ENCODE data around the gene MSRB1. TPM values are rescaled to one million over a fixed set of nuclear protein-coding genes. Genes with fewer than 3 reads are reported as not detected.

Gene MSRB1
- total and polyA plus RNA-seq, 3 experiments from 2014 or later = 20.2 to 20.4 (median 20.4) TPM

DNA sequence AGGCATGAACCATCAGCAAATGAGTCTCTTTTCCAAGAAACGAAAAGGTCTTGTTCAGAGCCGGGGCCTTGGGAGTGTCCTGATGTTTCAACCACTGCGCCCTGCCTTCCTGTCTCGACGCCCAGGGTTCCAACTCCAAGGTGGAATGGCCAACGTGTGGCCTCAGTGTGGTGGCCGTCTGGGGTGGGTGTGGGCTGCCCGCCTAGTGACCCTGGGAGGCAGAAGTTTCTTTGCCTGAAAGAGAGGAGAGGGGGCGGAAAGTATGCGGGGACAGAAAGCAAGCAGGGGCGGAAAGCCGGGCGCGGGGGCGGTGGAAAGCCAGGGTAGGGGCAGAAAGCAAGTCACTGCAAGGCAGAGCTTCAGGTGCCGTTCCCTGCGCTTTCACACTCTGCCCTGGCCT lies 4.1 kb downstream of the MSRB1 start:
- H3K9me3 Mint-ChIP-seq = no peaks in the 10 kb centered on the region
- H3K27ac Mint-ChIP-seq = peak overlapping the region in 1 of 8 donors; percentile 47
- no peaks in the 10 kb centered on the region for H3K9me3 ChIP-seq (ENCODE audit: low read length)
- peaks cover 9% of the 10 kb centered on the region for H3K36me3 ChIP-seq (ENCODE audit: insufficient read depth, low read length)
- peaks cover 5 to 24% (median 11%) of the 10 kb centered on the region in 3 donors for H3K4me1 Mint-ChIP-seq
- H3K27ac ChIP-seq (ENCODE audit: low read depth, low read length) = no peak overlapping the region
- H3K4me3 Mint-ChIP-seq = peak overlapping the region in 1 of 7 donors; percentile 73
- H3K27me3 ChIP-seq (ENCODE audit: insufficient read depth, low read length, poor library complexity, severe bottlenecking) = no peaks in the 10 kb centered on the region
- no peaks in the 10 kb centered on the region for H3K27me3 Mint-ChIP-seq
- CTCF ChIA-PET = interaction anchor here (1.2 kb wide), 1 partner anchor 10 kb away, joined by 3 read pairs; no protein-coding TSS in a partner anchor
- DNase-seq = no peak
- POLR2A ChIA-PET = no interaction called here
- peaks cover 16% of the 10 kb centered on the region for H3K4me1 ChIP-seq (ENCODE audit: insufficient read depth, low read length)
- H3K36me3 Mint-ChIP-seq = peaks cover 0 to 26% (median 1%) of the 10 kb centered on the region in 3 donors
- H3K4me3 ChIP-seq (ENCODE audit: low read length) = no peak overlapping the region

DNA sequence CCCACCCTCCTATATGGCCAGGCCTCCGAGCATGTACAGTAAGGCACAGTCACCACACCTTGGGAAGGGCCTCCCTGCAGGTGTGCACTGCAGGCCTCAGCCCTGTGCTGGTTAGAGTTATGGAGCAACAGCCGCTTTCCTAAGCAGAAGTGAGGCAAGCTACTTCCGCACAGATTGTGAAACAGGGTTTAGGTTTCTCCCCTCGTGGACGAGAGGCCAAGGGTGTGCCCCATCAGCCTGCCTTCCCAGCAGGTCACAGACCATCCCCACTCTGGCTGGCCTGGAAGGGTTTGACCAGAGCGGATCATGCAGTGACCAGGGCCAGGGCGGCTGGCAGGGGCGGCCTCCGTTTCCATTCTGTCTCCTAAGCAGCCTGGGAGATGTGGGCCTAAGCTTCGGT lies 4.7 kb downstream of the MSRB1 start:
- H3K27me3 Mint-ChIP-seq = no peaks in the 10 kb centered on the region
- H3K27ac Mint-ChIP-seq = no peak overlapping the region
- peaks cover 0 to 26% (median 1%) of the 10 kb centered on the region in 3 donors for H3K36me3 Mint-ChIP-seq
- H3K27me3 ChIP-seq (ENCODE audit: insufficient read depth, low read length, poor library complexity, severe bottlenecking) = no peaks in the 10 kb centered on the region
- H3K9me3 Mint-ChIP-seq = no peaks in the 10 kb centered on the region
- ChIA-PET CTCF (interaction anchor here (1.2 kb wide), 1 partner anchor 9 kb away, joined by 3 read pairs; no protein-coding TSS in a partner anchor), POLR2A (no interaction called here)
- H3K27ac ChIP-seq (ENCODE audit: low read depth, low read length) = no peak overlapping the region
- H3K9me3 ChIP-seq (ENCODE audit: low read length) = no peaks in the 10 kb centered on the region
- no peak for DNase-seq
- peaks cover 16% of the 10 kb centered on the region for H3K4me1 ChIP-seq (ENCODE audit: insufficient read depth, low read length)
- H3K4me1 Mint-ChIP-seq = peaks cover 3 to 20% (median 11%) of the 10 kb centered on the region in 3 donors
- peaks cover 9% of the 10 kb centered on the region for H3K36me3 ChIP-seq (ENCODE audit: insufficient read depth, low read length)
- no peak overlapping the region for H3K4me3 ChIP-seq (ENCODE audit: low read length)
- peak overlapping the region in 1 of 7 donors; percentile 54 for H3K4me3 Mint-ChIP-seq

DNA sequence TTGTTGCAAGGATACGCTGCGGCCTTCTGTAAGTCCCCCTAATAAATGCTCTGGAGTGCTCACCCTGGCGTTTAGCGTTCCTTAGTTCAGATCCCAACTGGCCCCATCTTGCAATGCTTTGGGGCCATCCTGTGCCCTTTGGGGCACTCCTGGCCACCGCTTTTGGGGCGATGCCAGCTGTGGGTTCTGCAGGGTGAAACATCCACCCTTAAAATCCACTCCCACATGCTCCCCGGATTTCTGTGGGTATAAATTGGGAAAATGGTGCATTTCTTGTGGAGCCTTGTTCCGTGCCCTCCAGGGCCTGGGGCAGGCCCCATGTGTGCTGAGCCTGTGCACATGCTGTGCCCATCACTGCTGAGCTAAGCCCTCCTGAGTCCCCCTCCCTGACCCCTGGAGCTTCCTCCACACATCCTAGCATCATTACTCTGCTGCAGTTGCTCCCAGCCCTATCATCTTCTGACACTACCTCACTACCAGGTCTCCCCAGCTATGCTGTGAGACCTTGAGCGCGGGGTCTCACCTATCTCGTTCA lies 6.0 kb downstream of the MSRB1 start:
- CTCF ChIA-PET = no interaction called here
- no peaks in the 10 kb centered on the region for H3K9me3 Mint-ChIP-seq
- H3K27ac Mint-ChIP-seq = no peak overlapping the region
- POLR2A ChIA-PET = no interaction called here
- H3K4me3 ChIP-seq (ENCODE audit: low read length) = no peak overlapping the region
- peaks cover 3 to 9% (median 7%) of the 10 kb centered on the region in 3 donors for H3K4me1 Mint-ChIP-seq
- H3K36me3 ChIP-seq (ENCODE audit: insufficient read depth, low read length) = peaks cover 9% of the 10 kb centered on the region
- no peaks in the 10 kb centered on the region for H3K27me3 Mint-ChIP-seq
- H3K4me3 Mint-ChIP-seq = no peak overlapping the region
- no peak overlapping the region for H3K27ac ChIP-seq (ENCODE audit: low read depth, low read length)
- peaks cover 8% of the 10 kb centered on the region for H3K4me1 ChIP-seq (ENCODE audit: insufficient read depth, low read length)
- no peaks in the 10 kb centered on the region for H3K27me3 ChIP-seq (ENCODE audit: insufficient read depth, low read length, poor library complexity, severe bottlenecking)
- no peak for DNase-seq
- no peaks in the 10 kb centered on the region for H3K9me3 ChIP-seq (ENCODE audit: low read length)
- H3K36me3 Mint-ChIP-seq = peaks cover 0 to 22% (median 1%) of the 10 kb centered on the region in 3 donors

DNA sequence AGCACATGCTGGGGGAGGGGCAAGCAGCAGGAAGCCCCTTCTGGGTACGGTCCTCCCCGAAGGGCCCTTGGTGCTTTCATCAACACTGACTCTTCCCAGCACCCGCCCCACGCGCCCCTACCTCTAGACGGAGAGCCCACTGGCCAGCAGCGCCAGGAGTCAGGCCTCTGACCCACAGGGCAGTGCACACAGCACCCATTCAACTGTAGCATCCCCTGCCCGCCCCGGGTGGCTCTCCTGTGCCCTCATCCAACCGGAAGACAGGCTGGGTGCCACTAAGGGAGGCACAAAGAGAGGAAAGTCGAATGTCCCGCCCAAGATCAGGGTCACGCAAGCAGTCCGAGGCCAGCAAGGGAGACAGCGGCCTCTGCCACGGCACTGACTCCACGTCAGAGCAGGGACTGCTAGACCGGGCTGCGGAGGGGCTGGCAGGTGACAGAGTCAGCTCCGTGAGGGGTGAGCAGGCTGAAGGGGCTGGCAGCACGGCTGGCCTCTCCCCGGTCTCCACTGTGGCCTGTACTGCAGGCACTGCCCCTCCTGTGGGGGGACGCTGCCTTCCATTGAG lies 9.8 kb downstream of the MSRB1 start:
- Histone ChIP-seq H3K27me3 (ENCODE audit: insufficient read depth, low read length, poor library complexity, severe bottlenecking) (no peaks in the 10 kb centered on the region), H3K4me3 (ENCODE audit: low read length) (no peak overlapping the region), H3K9me3 (ENCODE audit: low read length) (no peaks in the 10 kb centered on the region), H3K4me1 (ENCODE audit: insufficient read depth, low read length) (peaks cover 4% of the 10 kb centered on the region), H3K36me3 (ENCODE audit: insufficient read depth, low read length) (peaks cover under 1% of the 10 kb centered on the region), H3K27ac (ENCODE audit: low read depth, low read length) (no peak overlapping the region)
- Mint-ChIP-seq H3K9me3 (no peaks in the 10 kb centered on the region), H3K4me1 (peaks cover 2 to 4% (median 3%) of the 10 kb centered on the region in 3 donors), H3K27me3 (peaks cover 0 to 1% of the 10 kb centered on the region in 2 donors), H3K36me3 (peaks cover 0 to 8% (median 1%) of the 10 kb centered on the region in 3 donors), H3K27ac (no peak overlapping the region), H3K4me3 (no peak overlapping the region)
- CTCF ChIA-PET = no interaction called here
- no peak for DNase-seq
- POLR2A ChIA-PET = no interaction called here

DNA sequence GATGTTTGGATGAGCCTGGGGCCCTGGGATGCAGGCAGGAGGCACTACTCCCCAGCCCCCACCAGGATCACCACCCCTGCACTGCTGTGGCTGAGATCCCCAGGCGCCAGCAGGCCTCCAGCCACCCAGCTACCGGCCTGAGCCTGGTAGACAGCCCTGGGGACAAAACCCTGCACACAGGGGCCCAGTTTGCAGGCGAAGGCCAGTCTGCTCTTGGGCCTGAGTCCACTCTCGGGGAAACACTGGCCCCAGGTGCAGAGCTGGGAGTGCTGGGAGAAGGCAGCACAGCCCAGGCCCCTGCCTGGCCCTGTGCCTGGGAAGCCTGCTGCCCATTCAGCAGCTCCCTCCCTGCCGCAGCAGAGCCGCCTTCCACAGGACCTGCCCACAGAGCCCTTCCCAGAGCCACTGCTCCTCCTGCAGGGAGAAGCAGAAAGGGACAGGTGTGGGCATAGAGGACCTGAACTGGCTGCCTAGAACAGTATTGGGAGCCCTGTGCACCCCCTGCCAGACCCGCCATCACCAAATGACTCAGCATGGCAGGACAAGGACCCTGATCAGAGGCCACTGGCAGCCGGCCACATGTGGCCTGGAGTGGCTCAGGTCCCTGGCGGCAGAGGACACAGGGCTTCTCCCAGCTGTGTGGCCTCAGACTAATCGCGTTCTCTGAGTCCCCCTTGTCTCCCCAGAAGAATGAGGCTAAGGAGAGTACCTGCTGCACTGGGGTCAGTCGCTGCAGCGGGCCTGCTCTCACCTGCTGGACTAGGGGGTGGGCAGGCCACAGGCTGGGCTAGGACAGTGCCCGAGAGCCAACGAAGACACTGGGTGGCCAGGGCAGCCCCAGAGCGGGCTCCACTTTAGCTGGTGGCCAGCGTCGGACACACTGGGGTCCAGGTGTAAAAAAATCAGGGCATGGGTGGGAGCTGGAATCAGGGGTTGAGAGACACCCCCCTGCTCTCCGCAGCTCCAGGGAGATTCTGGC lies 10.7 kb downstream of the MSRB1 start:
- H3K27me3 ChIP-seq (ENCODE audit: insufficient read depth, low read length, poor library complexity, severe bottlenecking) = no peaks in the 10 kb centered on the region
- no peak for DNase-seq
- no peak overlapping the region for H3K27ac Mint-ChIP-seq
- H3K4me3 ChIP-seq (ENCODE audit: low read length) = no peak overlapping the region
- peaks cover 4% of the 10 kb centered on the region for H3K4me1 ChIP-seq (ENCODE audit: insufficient read depth, low read length)
- H3K36me3 Mint-ChIP-seq = peaks cover 0 to 3% (median 0%) of the 10 kb centered on the region in 3 donors
- POLR2A ChIA-PET = no interaction called here
- no peaks in the 10 kb centered on the region for H3K9me3 Mint-ChIP-seq
- peaks cover 2 to 4% (median 3%) of the 10 kb centered on the region in 3 donors for H3K4me1 Mint-ChIP-seq
- no peaks in the 10 kb centered on the region for H3K9me3 ChIP-seq (ENCODE audit: low read length)
- no peak overlapping the region for H3K4me3 Mint-ChIP-seq
- H3K27ac ChIP-seq (ENCODE audit: low read depth, low read length) = no peak overlapping the region
- H3K27me3 Mint-ChIP-seq = peaks cover 0 to 1% of the 10 kb centered on the region in 2 donors
- H3K36me3 ChIP-seq (ENCODE audit: insufficient read depth, low read length) = no peaks in the 10 kb centered on the region
- CTCF ChIA-PET = no interaction called here

DNA sequence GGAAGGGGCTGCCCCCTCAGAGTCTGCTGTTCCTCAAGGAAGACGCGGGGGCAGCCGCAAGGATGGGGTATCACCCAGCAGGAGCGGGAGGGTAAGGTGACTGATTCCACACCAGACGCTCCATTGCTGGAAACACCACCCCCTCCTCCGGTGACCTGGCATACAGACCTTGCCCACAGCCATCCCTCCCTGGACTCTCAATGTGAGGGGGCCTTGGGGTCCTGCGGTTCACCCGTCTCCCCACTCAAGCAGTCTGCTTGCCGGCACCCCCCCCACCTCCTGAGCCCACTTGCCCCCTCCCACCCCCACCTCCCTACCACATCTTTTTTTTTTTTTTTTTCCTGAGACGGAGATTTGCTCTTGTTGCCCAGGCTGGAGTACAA lies 12.7 kb downstream of the MSRB1 start:
- Mint-ChIP-seq H3K36me3 (no peaks in the 10 kb centered on the region), H3K9me3 (no peaks in the 10 kb centered on the region), H3K27me3 (peaks cover 0 to 1% of the 10 kb centered on the region in 2 donors), H3K4me3 (peak overlapping the region in 1 of 7 donors; percentile 26), H3K4me1 (peaks cover 2 to 4% (median 3%) of the 10 kb centered on the region in 3 donors), H3K27ac (no peak overlapping the region)
- no peaks in the 10 kb centered on the region for H3K9me3 ChIP-seq (ENCODE audit: low read length)
- no peaks in the 10 kb centered on the region for H3K27me3 ChIP-seq (ENCODE audit: insufficient read depth, low read length, poor library complexity, severe bottlenecking)
- no peak overlapping the region for H3K4me3 ChIP-seq (ENCODE audit: low read length)
- no peak overlapping the region for H3K27ac ChIP-seq (ENCODE audit: low read depth, low read length)
- no peak for DNase-seq
- ChIA-PET CTCF (interaction anchor here (1.3 to 2.3 kb wide), 3 partner anchors 13 to 38 kb away, joined by 4 to 9 read pairs (median 4); partner anchors contain the start of genes MSRB1 and RPS2), POLR2A (no interaction called here)
- no peaks in the 10 kb centered on the region for H3K36me3 ChIP-seq (ENCODE audit: insufficient read depth, low read length)
- H3K4me1 ChIP-seq (ENCODE audit: insufficient read depth, low read length) = peaks cover 4% of the 10 kb centered on the region

DNA sequence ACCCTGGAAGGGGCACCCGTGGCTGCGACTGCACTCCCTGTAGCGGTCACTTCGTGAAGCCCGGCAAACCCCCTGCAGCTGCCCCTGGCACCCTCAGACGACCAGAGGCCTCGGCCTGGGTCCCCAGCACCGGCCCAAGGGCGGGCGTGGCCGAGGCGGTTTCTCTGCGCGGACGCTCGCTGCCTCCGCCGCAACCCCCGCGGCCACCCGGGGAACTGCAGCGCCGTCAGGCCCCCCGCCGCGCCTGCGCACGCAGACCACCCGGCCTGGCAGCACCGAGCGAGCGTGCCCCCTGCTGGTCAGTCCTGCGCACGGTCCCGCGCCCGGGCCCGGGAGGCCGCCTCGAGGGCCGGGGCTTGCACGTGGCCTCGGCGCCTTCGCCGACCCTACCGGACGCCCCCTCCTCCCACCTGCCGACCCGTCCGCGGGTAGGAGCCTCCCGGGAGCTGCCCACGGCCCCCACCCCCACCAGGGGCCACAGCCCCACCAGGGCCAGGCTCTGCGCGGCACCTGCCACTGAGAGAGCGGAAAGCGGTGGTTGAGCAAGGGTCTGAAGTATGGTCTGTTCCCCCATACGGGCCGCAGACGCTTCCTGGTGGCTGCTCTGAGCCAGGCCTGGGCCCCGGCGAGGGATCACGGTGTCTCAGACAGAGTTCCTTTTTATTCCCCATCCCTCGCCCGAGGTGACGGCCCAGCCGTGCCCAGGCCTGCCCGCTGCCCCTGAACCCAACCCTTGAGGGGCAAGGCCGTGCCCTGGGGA lies 13.2 kb downstream of the MSRB1 start:
- Mint-ChIP-seq H3K9me3 (no peaks in the 10 kb centered on the region), H3K36me3 (no peaks in the 10 kb centered on the region), H3K27ac (no peak overlapping the region), H3K4me3 (peak overlapping the region in 4 of 7 donors; percentile 34 to 72 (median 60)), H3K27me3 (peaks cover 1% of the 10 kb centered on the region in 2 donors), H3K4me1 (peaks cover 2 to 4% (median 3%) of the 10 kb centered on the region in 3 donors)
- H3K4me1 ChIP-seq (ENCODE audit: insufficient read depth, low read length) = peaks cover 4% of the 10 kb centered on the region
- POLR2A ChIA-PET = interaction anchor here (0.6 kb wide), 1 partner anchor 30 kb away, joined by 6 read pairs; the partner anchor contains the start of gene NDUFB10
- H3K27ac ChIP-seq (ENCODE audit: low read depth, low read length) = peak overlapping the region; percentile 38
- H3K36me3 ChIP-seq (ENCODE audit: insufficient read depth, low read length) = no peaks in the 10 kb centered on the region
- DNase-seq = peak; percentile 88 to 93 (median 90)
- H3K27me3 ChIP-seq (ENCODE audit: insufficient read depth, low read length, poor library complexity, severe bottlenecking) = no peaks in the 10 kb centered on the region
- CTCF ChIA-PET = interaction anchor here (0.7 to 2.3 kb wide), 10 partner anchors 9 to 224 kb away, joined by 3 to 9 read pairs (median 3); partner anchors contain the start of genes MAPK8IP3, MSRB1, NUBP2 and RPS2
- no peak overlapping the region for H3K4me3 ChIP-seq (ENCODE audit: low read length)
- H3K9me3 ChIP-seq (ENCODE audit: low read length) = no peaks in the 10 kb centered on the region
